GM19438 (cell line): ENCODE results near the gene CAMKMT.

Source experiments
- ATAC-seq: cut with Tn5 transposase; IDR thresholded peaks from one replicate; pipeline ENCODE4 v1.9.1; 2021; ENCODE audit warnings: low read depth; ENCODE audit not compliant: unreplicated experiment

The CAMKMT gene

DNA sequence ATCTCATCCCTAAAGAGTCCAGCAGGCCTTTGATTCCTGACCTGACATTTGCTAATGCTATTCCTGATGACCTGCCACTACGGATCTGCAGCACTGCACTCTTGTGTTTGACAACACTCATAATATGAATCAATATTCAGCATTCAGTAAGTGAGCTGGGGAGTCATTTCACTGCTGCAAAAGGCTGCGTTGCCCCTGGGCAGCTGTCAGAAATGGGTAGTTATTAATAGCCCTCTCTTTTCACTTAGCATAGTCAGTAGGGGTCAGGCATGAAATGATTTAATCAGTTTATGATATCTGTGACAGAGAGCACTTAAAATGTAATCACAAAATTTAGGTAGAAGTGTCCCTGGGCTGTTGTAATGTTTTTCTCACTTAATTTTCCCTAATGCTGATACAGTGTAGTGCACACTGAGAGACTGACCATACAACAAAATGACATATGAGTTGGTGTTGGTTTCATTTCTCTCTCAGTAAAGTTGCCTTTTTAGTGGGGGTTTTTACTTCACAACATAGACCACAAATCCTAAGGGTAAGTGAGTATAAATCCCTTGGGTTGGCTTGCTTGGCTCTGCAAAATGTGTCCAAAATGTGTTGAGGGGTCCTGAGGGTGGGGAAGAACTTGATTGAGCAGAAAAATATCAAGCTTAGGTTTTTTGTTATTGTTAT is 184.8 kb downstream of the CAMKMT start:
- ATAC-seq, result no peak

GRCh38 chr2:44547718-44548117 is 186.0 kb downstream of the CAMKMT start:
- no peak for ATAC-seq

- ATAC-seq, result no peak
Observed at GRCh38 chr2:44548221-44549098, 186.7 kb downstream of the CAMKMT start.

DNA sequence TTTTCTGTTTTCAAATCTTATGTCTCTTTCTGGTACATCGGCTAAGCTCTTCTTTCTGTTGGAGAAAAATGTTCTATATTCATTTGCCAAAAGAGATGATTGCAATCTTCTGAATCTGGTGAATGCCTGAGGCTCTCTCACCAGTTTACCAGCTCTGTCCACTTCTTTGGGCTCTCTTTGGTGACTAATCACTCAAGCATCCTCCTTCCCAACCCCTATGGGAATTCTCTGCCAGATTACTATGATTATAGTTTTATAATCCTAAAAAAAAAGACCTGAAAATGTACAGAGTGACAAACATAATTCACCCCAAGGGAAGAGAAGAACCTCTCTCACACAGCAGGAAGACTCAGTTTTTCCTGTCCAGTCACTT is 187.3 kb downstream of the CAMKMT start:
- no peak for ATAC-seq

DNA sequence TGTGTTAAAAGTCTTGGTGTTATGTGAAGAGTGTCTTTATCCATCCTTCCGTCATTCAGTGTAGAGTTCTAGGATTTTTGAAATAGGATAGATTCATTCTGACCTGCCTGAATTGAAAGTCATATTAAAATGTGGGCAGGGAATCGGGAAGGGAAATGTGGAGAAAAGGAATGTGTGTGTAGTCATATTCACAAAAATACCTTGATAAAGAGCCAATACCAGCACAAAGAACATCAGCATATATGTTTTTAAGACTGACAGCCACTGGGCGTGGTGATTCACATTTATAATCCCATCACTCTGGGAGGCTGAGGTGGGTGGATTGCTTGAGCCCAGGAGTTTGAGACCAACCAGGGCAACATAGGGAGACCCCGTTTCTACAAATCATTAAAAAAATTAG is 188.1 kb downstream of the CAMKMT start:
- ATAC-seq, result no peak

- ATAC-seq, result no peak
Observed at GRCh38 chr2:44550561-44550960, 188.8 kb downstream of the CAMKMT start.

DNA sequence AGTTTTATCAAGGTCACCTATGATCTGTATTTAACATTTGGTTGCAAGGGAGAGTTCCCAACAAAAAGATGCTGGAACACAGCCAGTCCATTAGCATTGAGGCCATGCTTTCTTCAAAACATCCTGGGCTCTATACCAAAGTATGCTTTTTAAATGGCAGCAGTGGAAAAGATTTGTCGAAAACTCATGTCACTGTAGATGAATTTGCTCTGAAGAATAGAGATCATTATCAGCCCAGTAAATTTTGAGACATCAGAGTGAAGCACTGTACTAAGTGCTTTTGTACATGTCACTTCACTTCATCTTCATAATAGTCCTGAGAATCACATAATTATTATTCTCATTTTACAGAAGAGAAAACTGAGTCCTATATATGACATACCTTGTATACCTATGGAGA is 189.8 kb downstream of the CAMKMT start:
- no peak for ATAC-seq

DNA sequence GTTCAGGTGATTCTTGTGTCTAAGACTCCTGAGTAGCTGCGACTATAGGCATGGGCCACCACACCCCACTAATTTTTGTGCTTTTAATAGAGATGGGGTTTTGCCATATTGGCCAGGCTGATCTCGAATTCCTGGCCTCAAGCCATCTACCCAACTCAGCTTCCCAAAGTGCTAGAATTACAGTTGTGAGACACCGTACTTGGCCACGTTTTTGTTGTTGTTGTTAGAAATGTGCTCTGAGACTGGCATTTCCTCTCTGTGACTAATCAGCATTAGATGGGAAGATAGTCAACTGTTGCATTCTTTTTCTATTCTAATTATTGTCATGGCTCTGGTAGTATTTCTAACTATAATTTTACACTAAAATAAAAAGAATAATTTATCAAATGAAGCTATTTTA is 191.7 kb downstream of the CAMKMT start:
- ATAC-seq, result no peak

GRCh38 chr2:44555700-44556099 is 194.0 kb downstream of the CAMKMT start:
- no peak for ATAC-seq

GRCh38 chr2:44559108-44559507 is 197.4 kb downstream of the CAMKMT start:
- no peak for ATAC-seq

- no peak for ATAC-seq
Observed at GRCh38 chr2:44560352-44560751, 198.6 kb downstream of the CAMKMT start.

- ATAC-seq, result no peak
Observed at GRCh38 chr2:44560941-44561340, 199.2 kb downstream of the CAMKMT start.

GRCh38 chr2:44562737-44563136 is 201.0 kb downstream of the CAMKMT start:
- no peak for ATAC-seq

- ATAC-seq, result no peak
Observed at GRCh38 chr2:44564752-44565151, 203.0 kb downstream of the CAMKMT start.

DNA sequence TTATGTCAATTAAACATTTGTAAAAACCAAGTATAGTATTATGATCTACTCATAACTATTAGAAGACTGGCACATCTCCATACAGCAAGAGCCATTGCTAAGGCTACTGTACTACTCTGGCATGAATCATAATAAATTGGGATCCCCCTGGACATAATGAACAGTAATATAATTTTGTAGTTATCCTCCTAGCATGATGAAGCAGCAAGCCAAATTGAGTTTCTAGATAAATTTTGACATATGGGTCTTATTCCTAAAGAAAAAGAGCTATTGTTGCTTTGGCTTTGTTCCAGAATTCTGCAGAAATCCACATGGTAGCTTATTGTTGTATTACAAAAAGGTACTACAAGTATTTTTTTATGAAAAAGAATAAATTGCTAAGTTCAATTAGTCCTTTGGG is 204.3 kb downstream of the CAMKMT start:
- no peak for ATAC-seq

DNA sequence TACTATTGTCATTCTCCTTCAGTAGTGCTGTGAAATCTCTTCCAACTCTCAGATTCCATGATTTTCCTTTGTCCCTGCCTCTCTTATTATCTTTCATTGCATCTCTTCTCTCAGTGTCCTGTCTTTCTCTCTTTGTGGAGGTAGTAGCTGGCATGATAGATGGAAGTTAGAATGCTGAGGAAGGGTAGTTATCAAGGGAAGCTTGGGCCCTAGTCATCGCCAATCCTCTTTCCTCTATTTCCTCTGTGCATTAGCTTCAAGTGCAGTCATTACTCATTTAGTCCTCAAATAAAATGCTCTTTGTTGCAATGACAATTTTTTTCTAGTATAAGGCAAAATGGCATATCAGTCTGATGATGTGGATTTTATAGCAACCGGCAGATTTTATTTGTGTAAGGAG is 207.7 kb downstream of the CAMKMT start:
- no peak for ATAC-seq

- no peak for ATAC-seq
Observed at GRCh38 chr2:44570271-44570670, 208.5 kb downstream of the CAMKMT start.

DNA sequence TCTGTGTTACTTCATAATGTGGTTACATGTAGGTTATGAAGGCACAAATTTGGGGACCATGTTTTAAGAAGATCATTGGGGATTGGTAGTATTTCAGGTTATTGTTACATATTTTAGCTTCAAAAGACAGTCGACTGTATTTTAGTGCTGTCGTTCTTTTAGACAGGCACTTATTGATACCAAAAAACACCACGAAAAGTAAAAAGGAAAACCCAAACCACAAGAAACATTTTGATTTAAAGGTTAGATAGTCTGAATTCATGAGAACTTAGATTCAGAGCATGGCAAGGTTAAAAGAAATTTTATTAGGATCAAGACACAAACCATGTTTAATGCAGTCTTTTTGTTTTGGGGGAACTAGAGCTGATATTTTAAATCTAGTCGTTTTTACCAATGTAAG is 209.0 kb downstream of the CAMKMT start:
- no peak for ATAC-seq

DNA sequence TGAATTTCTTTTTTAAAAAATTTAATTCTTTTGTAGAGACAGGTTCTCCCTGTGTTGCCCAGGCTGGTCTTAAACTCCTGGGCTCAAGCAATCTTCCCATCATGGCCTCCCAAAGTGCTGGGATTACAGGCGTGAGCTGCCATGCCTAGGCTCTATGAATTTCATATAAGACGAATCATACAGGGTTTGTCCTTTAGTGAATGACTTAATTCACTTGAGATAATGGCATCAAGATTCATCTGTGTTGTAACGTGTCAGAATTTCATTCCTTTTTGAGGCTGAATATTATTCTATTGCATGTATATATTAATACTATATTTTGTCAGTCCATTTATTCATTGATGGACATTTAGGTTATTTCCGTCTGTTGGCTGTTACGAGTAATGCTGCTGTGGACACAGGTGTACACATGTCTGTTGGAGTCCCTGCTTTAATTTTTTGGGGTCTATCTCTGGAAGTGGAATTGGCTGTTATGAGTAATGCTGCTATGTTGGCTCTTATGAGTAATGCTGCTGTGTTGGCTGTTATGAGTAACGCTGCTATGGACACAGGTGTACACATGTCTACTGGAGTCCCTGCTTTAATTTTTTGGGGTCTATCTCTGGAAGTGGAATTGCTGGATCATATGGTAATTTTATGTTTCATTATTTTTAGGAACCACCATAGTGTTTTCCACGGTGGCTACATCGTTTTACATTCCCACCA is 210.6 kb downstream of the CAMKMT start:
- no peak for ATAC-seq

DNA sequence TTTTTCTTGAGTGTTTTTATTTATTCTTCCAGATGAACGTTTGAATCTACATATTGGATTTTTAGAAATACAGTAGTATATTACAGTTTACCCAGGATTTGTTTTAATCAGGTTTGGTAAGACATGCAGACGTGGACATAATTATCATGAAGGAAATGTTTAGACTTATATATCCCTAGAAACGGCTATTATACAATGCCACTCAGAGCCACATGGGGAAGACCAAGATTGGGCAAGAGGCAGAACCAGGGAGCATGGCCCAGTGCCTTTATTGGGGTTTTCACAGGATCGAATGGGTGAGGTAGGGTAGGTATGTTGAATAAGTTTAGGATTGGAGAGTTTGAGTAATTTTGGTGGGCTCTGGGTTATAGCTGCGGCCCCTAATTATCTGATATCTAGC is 212.2 kb downstream of the CAMKMT start:
- no peak for ATAC-seq

DNA sequence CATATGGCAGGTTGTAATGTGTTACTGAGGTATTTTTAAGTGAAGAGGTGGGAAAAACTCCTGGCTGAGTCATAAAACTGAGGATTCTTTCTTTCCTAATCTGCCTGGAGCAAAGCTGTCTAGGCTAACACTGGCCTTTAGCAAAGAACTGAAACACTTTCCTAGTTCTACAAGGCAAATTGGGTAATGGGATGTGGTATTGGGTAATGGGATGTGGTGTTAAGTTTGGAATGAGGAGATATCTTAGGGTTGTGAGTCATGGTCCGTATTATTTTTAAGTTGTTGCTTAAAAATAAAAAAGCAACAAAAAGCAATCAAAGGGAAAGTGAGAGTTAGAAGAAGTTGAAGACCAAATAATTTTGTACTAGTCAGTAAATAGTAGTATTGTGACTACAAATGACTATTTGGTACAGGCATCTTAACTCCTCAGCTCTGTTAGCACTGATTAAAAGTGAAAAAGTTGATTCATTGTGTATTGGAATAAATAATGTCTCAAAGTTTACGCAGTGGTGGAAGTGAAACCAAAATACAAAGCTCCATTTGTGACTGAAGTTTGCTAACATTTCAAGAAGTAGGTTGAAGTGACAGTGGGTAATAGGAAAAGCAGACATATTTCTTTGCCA is 216.8 kb downstream of the CAMKMT start:
- no peak for ATAC-seq
